Measurements from ENCODE around the gene CEP44. TPM values are rescaled to one million over a fixed set of nuclear protein-coding genes. Genes with fewer than 3 reads are reported as not detected.

The CEP44 gene
- total and polyA plus RNA-seq, 12 donors = 3.9 to 16.1 (median 12.4) TPM

GRCh38 chr4:174255374-174255773 is 28.3 kb upstream of the CEP44 start:
- Histone ChIP-seq H3K4me3 (no peak overlapping the region), H3K9me3 (no peaks in the 10 kb centered on the region), H3K27me3 (no peaks in the 10 kb centered on the region), H3K27ac (no peak overlapping the region), H3K4me1 (peaks cover 3 to 30% (median 14%) of the 10 kb centered on the region in 9 donors), H3K36me3 (peaks cover 0 to 56% (median 0%) of the 10 kb centered on the region in 9 donors)
- WGBS, 2 donors = 44 to 86% methylated on average over 1 of the region's 1 CpG
- DNase-seq (no peak), ATAC-seq (no peak)
- intact Hi-C loops (cut with DNase I) = no loop called here
- no peak for TF ChIP-seq CTCF (IDR thresholded peaks at IDR 0.05)

GRCh38 chr4:174255786-174256185 is 27.9 kb upstream of the CEP44 start:
- Histone ChIP-seq H3K9me3 (no peaks in the 10 kb centered on the region), H3K27me3 (no peaks in the 10 kb centered on the region), H3K27ac (no peak overlapping the region), H3K36me3 (peaks cover 0 to 52% (median 0%) of the 10 kb centered on the region in 9 donors), H3K4me1 (peaks cover 3 to 34% (median 14%) of the 10 kb centered on the region in 9 donors), H3K4me3 (no peak overlapping the region)
- no peak for TF ChIP-seq CTCF (IDR thresholded peaks at IDR 0.05)
- DNase-seq = no peak
- WGBS, 2 donors = 68 to 69% methylated on average over 5 of the region's 5 CpGs
- no peak for ATAC-seq
- intact Hi-C loops (cut with DNase I) = no loop called here

GRCh38 chr4:174256277-174256713 is 27.4 kb upstream of the CEP44 start:
- Histone ChIP-seq H3K4me3 (no peak overlapping the region), H3K27ac (no peak overlapping the region), H3K9me3 (no peaks in the 10 kb centered on the region), H3K27me3 (no peaks in the 10 kb centered on the region), H3K4me1 (peaks cover 3 to 39% (median 14%) of the 10 kb centered on the region in 9 donors), H3K36me3 (peaks cover 0 to 47% (median 0%) of the 10 kb centered on the region in 9 donors)
- ATAC-seq (peak in 2 of 8 donors; percentile 47 to 57), DNase-seq (no peak)
- 69 to 77% methylated on average over 1 of the region's 1 CpG for WGBS, 2 donors
- intact Hi-C loops (cut with DNase I) = no loop called here
- no peak for TF ChIP-seq CTCF (IDR thresholded peaks at IDR 0.05)

GRCh38 chr4:174259580-174259979 is 24.1 kb upstream of the CEP44 start:
- H3K4me1 ChIP-seq = peaks cover 3 to 46% (median 31%) of the 10 kb centered on the region in 9 donors
- H3K4me3 ChIP-seq = no peak overlapping the region
- intact Hi-C loops (cut with DNase I) = no loop called here
- no peaks in the 10 kb centered on the region for H3K27me3 ChIP-seq
- ATAC-seq = no peak
- H3K36me3 ChIP-seq = peaks cover 0 to 51% (median 0%) of the 10 kb centered on the region in 9 donors
- no peak for TF ChIP-seq CTCF (IDR thresholded peaks at IDR 0.05)
- no peaks in the 10 kb centered on the region for H3K9me3 ChIP-seq
- DNase-seq = no peak
- no peak overlapping the region for H3K27ac ChIP-seq
